HepG2 (cell line): ENCODE measurements around the gene SAP25. TPM values are rescaled to one million over a fixed set of nuclear protein-coding genes. Genes with fewer than 3 reads are reported as not detected.

ENCODE experiments used
- BCL6 ChIP-seq: IDR thresholded peaks from 2 replicates; pipeline ENCODE4 v1.6.1; 2016; ENCODE audit warnings: missing genetic modification reagents, missing compliant biosample characterization
- HOXD1 ChIP-seq: sonication (generic); formaldehyde crosslinking; IDR thresholded peaks from 2 replicates; pipeline ENCODE4 v1.5.0; 2020; ENCODE audit warnings: missing genetic modification reagents
- KAT8 ChIP-seq: IDR thresholded peaks from 2 replicates; pipeline ENCODE4 v1.6.1; 2016; ENCODE audit warnings: missing genetic modification reagents, missing compliant biosample characterization
- LBX2 ChIP-seq: sonication (generic); formaldehyde crosslinking; IDR thresholded peaks from 2 replicates; pipeline ENCODE4 v1.5.0; 2020; ENCODE audit warnings: missing genetic modification reagents, mild to moderate bottlenecking, borderline replicate concordance
- NR1H2 ChIP-seq: sonication (generic); formaldehyde crosslinking; IDR thresholded peaks from 2 replicates; pipeline ENCODE4 v1.8.1; 2022; ENCODE audit warnings: low read depth, missing genetic modification reagents, borderline replicate concordance
- POGZ ChIP-seq: sonication (generic); formaldehyde crosslinking; IDR thresholded peaks from 2 replicates; pipeline ENCODE4 v1.4.0; 2020; ENCODE audit warnings: mild to moderate bottlenecking, missing genetic modification reagents
- RAD21 ChIP-seq: fragments of 450-650 bp; formaldehyde crosslinking; IDR thresholded peaks from 2 replicates; pipeline ENCODE4 v1.5.0; 2020; ENCODE audit warnings: mild to moderate bottlenecking
- SOX6 ChIP-seq, 2 experiments: fragments of 450-650 bp in 1 of 2; sonication (generic) in 1 of 2; formaldehyde crosslinking in 1 of 2; IDR thresholded peaks; 2 replicates each; pipeline versions ENCODE4 v1.4.0 to v1.6.1; 2017 to 2020; ENCODE audit warnings: antibody characterized with exemption in 1 of 2, mild to moderate bottlenecking in 1 of 2, missing genetic modification reagents in 1 of 2
- ZFP91 ChIP-seq: sonication (generic); formaldehyde crosslinking; IDR thresholded peaks from 2 replicates; pipeline ENCODE4 v1.9.0; 2022; ENCODE audit warnings: missing genetic modification reagents, mild to moderate bottlenecking, borderline replicate concordance
- ZNF350 ChIP-seq: sonication (generic); formaldehyde crosslinking; IDR thresholded peaks from 2 replicates; pipeline ENCODE4 v1.4.0; 2020; ENCODE audit warnings: mild to moderate bottlenecking, low read depth, missing genetic modification reagents, borderline replicate concordance
- ZNF687 ChIP-seq: sonication (generic); formaldehyde crosslinking; IDR thresholded peaks from 2 replicates; pipeline ENCODE4 v1.5.1; 2020; ENCODE audit warnings: mild to moderate bottlenecking, missing genetic modification reagents, moderate library complexity
- polyA plus RNA-seq, 8 experiments: library from polyadenylated mRNA; depleted of rRNA in 3 of 8; stranded (reverse) in 7 of 8; unstranded in 1 of 8; fragments of >200 nt; fragmentation: Illumina TruSeq in 4 of 8; extraction: Trizol in 4 of 8; gene quantifications; 2 replicates each; pipeline versions ENCODE4 v1.2.1 to v1.2.3, GENCODE V29; 2011 to 2016; ENCODE audit warnings: low read depth in 4 of 8, missing spikeins in 1 of 8, mixed read lengths in 1 of 8; ENCODE audit not compliant: insufficient read depth in 1 of 8
- total RNA-seq, 5 experiments: library from RNA; depleted of rRNA; stranded (reverse); fragments of >200 nt; fragmentation: Illumina TruSeq; extraction: Trizol; gene quantifications; 2 replicates each; pipeline ENCODE4 v1.2.3, GENCODE V29; 2016; ENCODE audit warnings: low read depth in 1 of 5
- TF ChIP-seq, protein P1 (sequence below): sonication (generic); formaldehyde crosslinking; IDR thresholded peaks from 2 replicates; pipeline ENCODE4 v1.4.0; 2020; ENCODE audit warnings: missing genetic modification reagents
- TF ChIP-seq, protein P2 (sequence below): sonication (generic); formaldehyde crosslinking; IDR thresholded peaks from 2 replicates; pipeline ENCODE4 v1.4.0; 2020; ENCODE audit warnings: mild to moderate bottlenecking, missing genetic modification reagents
- TF ChIP-seq, protein P3 (sequence below): sonication (generic); formaldehyde crosslinking; IDR thresholded peaks from 2 replicates; pipeline ENCODE4 v1.4.0; 2020; ENCODE audit warnings: missing genetic modification reagents

SAP25 gene
- total and polyA plus RNA-seq, 2 of the 13 experiments (the other 11 are each of a cell fraction or from before 2014, with no cell fraction given): 0.15 to 0.20 TPM

- TF ChIP-seq NR1H2 (no peak), ZNF350 (CRISPR knock-in tag) (no peak), KAT8 (CRISPR knock-in tag) (no peak), SOX6 (IDR thresholded peaks at IDR 0.05) (no peak), SOX6 (CRISPR knock-in tag; IDR thresholded peaks at IDR 0.05) (peak; percentile 48), ZNF687 (CRISPR knock-in tag) (peak; percentile 67), BCL6 (no peak), POGZ (peak; percentile 44; the same call in 1 of the 2 replicates), RAD21 (peak; percentile 52; the same call in 1 of the 2 replicates), LBX2 (CRISPR knock-in tag) (no peak), ZFP91 (peak; percentile 37; the same call in 1 of the 2 replicates), HOXD1 (0 out of 2 replicates have a peak, but pooled peaks have one; percentile 33)
- TF ChIP-seq, protein P1, sequence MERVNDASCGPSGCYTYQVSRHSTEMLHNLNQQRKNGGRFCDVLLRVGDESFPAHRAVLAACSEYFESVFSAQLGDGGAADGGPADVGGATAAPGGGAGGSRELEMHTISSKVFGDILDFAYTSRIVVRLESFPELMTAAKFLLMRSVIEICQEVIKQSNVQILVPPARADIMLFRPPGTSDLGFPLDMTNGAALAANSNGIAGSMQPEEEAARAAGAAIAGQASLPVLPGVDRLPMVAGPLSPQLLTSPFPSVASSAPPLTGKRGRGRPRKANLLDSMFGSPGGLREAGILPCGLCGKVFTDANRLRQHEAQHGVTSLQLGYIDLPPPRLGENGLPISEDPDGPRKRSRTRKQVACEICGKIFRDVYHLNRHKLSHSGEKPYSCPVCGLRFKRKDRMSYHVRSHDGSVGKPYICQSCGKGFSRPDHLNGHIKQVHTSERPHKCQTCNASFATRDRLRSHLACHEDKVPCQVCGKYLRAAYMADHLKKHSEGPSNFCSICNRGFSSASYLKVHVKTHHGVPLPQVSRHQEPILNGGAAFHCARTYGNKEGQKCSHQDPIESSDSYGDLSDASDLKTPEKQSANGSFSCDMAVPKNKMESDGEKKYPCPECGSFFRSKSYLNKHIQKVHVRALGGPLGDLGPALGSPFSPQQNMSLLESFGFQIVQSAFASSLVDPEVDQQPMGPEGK: peak; percentile 67
- TF ChIP-seq, protein P2, sequence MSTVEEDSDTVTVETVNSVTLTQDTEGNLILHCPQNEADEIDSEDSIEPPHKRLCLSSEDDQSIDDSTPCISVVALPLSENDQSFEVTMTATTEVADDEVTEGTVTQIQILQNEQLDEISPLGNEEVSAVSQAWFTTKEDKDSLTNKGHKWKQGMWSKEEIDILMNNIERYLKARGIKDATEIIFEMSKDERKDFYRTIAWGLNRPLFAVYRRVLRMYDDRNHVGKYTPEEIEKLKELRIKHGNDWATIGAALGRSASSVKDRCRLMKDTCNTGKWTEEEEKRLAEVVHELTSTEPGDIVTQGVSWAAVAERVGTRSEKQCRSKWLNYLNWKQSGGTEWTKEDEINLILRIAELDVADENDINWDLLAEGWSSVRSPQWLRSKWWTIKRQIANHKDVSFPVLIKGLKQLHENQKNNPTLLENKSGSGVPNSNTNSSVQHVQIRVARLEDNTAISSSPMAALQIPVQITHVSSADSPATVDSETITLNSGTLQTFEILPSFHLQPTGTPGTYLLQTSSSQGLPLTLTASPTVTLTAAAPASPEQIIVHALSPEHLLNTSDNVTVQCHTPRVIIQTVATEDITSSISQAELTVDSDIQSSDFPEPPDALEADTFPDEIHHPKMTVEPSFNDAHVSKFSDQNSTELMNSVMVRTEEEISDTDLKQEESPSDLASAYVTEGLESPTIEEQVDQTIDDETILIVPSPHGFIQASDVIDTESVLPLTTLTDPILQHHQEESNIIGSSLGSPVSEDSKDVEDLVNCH (CRISPR knock-in tag): no peak
- TF ChIP-seq, protein P3, sequence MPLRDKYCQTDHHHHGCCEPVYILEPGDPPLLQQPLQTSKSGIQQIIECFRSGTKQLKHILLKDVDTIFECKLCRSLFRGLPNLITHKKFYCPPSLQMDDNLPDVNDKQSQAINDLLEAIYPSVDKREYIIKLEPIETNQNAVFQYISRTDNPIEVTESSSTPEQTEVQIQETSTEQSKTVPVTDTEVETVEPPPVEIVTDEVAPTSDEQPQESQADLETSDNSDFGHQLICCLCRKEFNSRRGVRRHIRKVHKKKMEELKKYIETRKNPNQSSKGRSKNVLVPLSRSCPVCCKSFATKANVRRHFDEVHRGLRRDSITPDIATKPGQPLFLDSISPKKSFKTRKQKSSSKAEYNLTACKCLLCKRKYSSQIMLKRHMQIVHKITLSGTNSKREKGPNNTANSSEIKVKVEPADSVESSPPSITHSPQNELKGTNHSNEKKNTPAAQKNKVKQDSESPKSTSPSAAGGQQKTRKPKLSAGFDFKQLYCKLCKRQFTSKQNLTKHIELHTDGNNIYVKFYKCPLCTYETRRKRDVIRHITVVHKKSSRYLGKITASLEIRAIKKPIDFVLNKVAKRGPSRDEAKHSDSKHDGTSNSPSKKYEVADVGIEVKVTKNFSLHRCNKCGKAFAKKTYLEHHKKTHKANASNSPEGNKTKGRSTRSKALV (CRISPR knock-in tag): no peak
Observed at GRCh38 chr7:100570954-100571828, 2.5 kb downstream of the SAP25 start (continued).
